Fibroblast of lung (primary cell): ENCODE measurements around the gene SLC7A6.

Experiments
- CTCF ChIP-seq, 2 donors: IDR thresholded peaks in 1 of 2; conservative IDR thresholded peaks in 1 of 2; 1 replicate in 1 of 2; 2 replicates in 1 of 2; pipeline ENCODE4 v1.5.1; 2011 to 2012; ENCODE audit warnings: low read length in 2 of 2, control low read depth in 1 of 2, inconsistent platforms in 1 of 2, low read depth in 1 of 2, mild to moderate bottlenecking in 1 of 2
- EZH2 ChIP-seq: IDR thresholded peaks from 2 replicates; pipeline ENCODE4 v1.5.1; 2012; ENCODE audit warnings: low read length, control low read depth, mild to moderate bottlenecking; ENCODE audit errors: missing control alignments

GRCh38 chr16:68251832-68252231 lies 12.5 kb upstream of the SLC7A6 start:
- TF ChIP-seq EZH2 = no peak
- no peak for TF ChIP-seq CTCF (conservative IDR thresholded peaks at IDR 0.05 in 1 of 2, IDR thresholded peaks at IDR 0.05 in 1 of 2; ENCODE audit: low read depth in 1 of 2, low read length in 2 of 2)
